Prostate gland (tissue), 2 donors: ENCODE measurements around the gene ACOT12. TPM values are rescaled to one million over a fixed set of nuclear protein-coding genes. Genes with fewer than 3 reads are reported as not detected.
"Not testable (repeated sequence)": the region's sequence is repeated elsewhere in the genome, so short reads cannot be mapped to it uniquely, and the experiment has no call there.

Experiments
- DNase-seq: peaks from one replicate; pipeline ENCODE4 v3.0.0-alpha.2; 2019; ENCODE audit warnings: low spot score
- H3K27ac ChIP-seq, 2 donors: fragments of 200-600 bp; sonication (generic); 2 replicates each; pipeline ENCODE4 v1.5.1; 2017 to 2019
- H3K27me3 ChIP-seq: fragments of 200-600 bp; sonication (generic); replicated peaks from 2 replicates; pipeline ENCODE4 v1.5.1; 2019; ENCODE audit not compliant: insufficient read depth
- H3K36me3 ChIP-seq, 2 donors: fragments of 200-600 bp; sonication (generic); 1 replicate in 1 of 2; 2 replicates in 1 of 2; pipeline versions ENCODE4 v1.5.1 to v1.8.1; 2017 to 2019
- H3K4me1 ChIP-seq: fragments of 200-600 bp; sonication (generic); replicated peaks from 2 replicates; pipeline ENCODE4 v1.5.1; 2019
- H3K4me3 ChIP-seq, 2 donors: fragments of 200-600 bp; sonication (generic); 2 replicates each; pipeline ENCODE4 v1.5.1; 2017 to 2019
- H3K9me3 ChIP-seq: fragments of 200-600 bp; sonication (generic); 2 replicates; pipeline ENCODE4 v1.5.1; 2017
- POLR2A ChIP-seq: fragments of 450-650 bp; IDR thresholded peaks from one replicate; pipeline ENCODE4 v1.6.1; 2016; ENCODE audit warnings: antibody characterized with exemption, mild to moderate bottlenecking
- POLR2AphosphoS5 ChIP-seq: sonication (generic); formaldehyde crosslinking; IDR thresholded peaks from one replicate; pipeline ENCODE4 v1.6.1; 2017; ENCODE audit warnings: antibody characterized with exemption
- WGBS: methylation state at CpG from one replicate; pipeline ENCODE4 v1.1.5; 2018; 5-methylcytosine and 5-hydroxymethylcytosine counted together
- intact Hi-C: fragments of 100-400 bp; cut with DNase I; formaldehyde crosslinking; loops from one replicate; pipeline ENCODE4 v1.14.2; 2022
- total RNA-seq, 2 donors: library from RNA; depleted of rRNA; stranded (reverse); fragments of >200 nt; gene quantifications; one replicate each; pipeline ENCODE4 v1.1.0, GENCODE V29; 2016
- TF ChIP-seq, protein P1 (sequence below), 4 experiments: fragments of 200-600 bp in 2 of 4; fragments of 450-650 bp in 2 of 4; sonication (generic) in 2 of 4; IDR thresholded peaks; 1 replicate in 3 of 4; 2 replicates in 1 of 4; pipeline ENCODE4 v1.5.1; 2016 to 2019; ENCODE audit warnings: antibody characterized with exemption in 4 of 4, mild to moderate bottlenecking in 2 of 4, moderate library complexity in 2 of 4

The ACOT12 gene
- total RNA-seq, 2 donors from 2014 or later, result 1.0 TPM; not detected in 1

DNA sequence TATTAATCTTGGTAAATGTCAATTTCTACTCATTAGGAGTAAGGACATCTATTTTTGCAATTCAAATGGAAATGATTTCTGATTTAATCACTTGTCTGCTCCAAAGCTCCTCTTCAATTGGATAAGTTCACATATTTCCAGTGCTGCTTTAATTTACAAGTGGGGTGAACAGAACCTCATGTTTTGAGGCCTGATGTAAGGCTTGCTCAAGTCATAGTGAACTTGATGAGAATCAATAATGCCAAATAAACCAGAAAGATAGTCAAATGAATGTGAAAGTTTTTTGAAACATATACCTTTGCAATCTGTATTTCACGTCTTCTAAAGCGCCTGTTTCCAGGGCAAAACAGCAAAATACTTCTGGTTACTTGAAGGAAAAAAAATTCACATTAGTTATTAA is 15.4 kb upstream of the ACOT12 start:
- WGBS, result 95% methylated on average over 2 of the region's 2 CpGs
- H3K4me1 ChIP-seq, result no peaks in the 10 kb centered on the region
- no peak overlapping the region for H3K27ac ChIP-seq
- no peaks in the 10 kb centered on the region for H3K9me3 ChIP-seq
- no peak for DNase-seq
- intact Hi-C loops, result no loop called here
- no peaks in the 10 kb centered on the region for H3K36me3 ChIP-seq
- TF ChIP-seq POLR2A, result no peak
- TF ChIP-seq POLR2AphosphoS5, result no peak
- TF ChIP-seq, protein P1, sequence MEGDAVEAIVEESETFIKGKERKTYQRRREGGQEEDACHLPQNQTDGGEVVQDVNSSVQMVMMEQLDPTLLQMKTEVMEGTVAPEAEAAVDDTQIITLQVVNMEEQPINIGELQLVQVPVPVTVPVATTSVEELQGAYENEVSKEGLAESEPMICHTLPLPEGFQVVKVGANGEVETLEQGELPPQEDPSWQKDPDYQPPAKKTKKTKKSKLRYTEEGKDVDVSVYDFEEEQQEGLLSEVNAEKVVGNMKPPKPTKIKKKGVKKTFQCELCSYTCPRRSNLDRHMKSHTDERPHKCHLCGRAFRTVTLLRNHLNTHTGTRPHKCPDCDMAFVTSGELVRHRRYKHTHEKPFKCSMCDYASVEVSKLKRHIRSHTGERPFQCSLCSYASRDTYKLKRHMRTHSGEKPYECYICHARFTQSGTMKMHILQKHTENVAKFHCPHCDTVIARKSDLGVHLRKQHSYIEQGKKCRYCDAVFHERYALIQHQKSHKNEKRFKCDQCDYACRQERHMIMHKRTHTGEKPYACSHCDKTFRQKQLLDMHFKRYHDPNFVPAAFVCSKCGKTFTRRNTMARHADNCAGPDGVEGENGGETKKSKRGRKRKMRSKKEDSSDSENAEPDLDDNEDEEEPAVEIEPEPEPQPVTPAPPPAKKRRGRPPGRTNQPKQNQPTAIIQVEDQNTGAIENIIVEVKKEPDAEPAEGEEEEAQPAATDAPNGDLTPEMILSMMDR (IDR thresholded peaks at IDR 0.05), result no peak
- no peaks in the 10 kb centered on the region for H3K27me3 ChIP-seq
- no peak overlapping the region for H3K4me3 ChIP-seq

DNA sequence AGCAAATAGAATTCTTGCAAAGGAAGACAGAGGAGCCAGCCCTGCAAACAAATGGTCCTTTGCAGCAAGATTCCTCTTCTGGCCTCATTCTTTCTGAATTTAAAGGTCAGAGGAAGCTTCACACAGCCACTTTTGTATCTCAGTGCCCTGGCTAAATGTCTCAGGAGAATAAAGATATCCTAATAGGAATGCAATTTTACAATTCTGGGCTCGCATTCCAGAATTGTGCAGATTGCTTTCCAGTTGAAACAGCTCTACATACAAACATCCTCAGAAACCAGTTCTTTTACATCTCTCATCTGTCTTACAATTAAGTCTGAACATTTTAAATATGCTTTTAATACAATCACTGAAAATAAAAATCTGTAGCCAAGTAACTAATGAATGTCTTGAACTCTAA is 14.6 kb upstream of the ACOT12 start:
- TF ChIP-seq POLR2AphosphoS5, result no peak
- TF ChIP-seq, protein P1 (IDR thresholded peaks at IDR 0.05), result no peak
- TF ChIP-seq POLR2A, result no peak

DNA sequence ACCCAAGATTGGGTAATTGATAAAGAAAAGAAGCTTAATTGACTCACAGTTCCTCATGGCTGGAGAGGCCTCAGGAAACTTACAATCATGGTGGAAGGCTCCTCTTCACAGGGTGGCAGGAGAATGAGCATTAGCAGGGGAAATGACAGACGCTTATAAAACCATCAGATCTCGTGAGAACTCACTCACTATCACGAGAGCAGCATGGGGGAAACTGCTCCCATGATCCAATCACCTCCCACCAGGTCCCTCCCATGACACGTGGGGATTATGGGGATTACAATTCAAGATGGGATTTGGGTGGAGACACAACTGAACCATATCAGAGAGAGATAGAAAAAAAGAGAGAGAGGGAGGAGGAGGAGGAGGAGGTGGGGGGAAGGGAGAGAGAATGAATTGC is 13.9 kb upstream of the ACOT12 start:
- H3K36me3 ChIP-seq, intact Hi-C loops, H3K27me3 ChIP-seq, H3K9me3 ChIP-seq, DNase-seq, H3K27ac ChIP-seq, H3K4me1 ChIP-seq, H3K4me3 ChIP-seq: not testable (repeated sequence)
- 72% methylated on average over 4 of the region's 4 CpGs for WGBS

More for the DNA sequence above, 14.6 kb upstream of the ACOT12 start:
- 76% methylated on average over 1 of the region's 1 CpG for WGBS
- Histone ChIP-seq H3K27me3 (no peaks in the 10 kb centered on the region), H3K4me1 (no peaks in the 10 kb centered on the region), H3K4me3 (no peak overlapping the region), H3K9me3 (no peaks in the 10 kb centered on the region), H3K27ac (no peak overlapping the region), H3K36me3 (no peaks in the 10 kb centered on the region)
- intact Hi-C loops, result no loop called here
- DNase-seq, result no peak

GRCh38 chr5:81405126-81405891 is 11.4 kb upstream of the ACOT12 start:
- Histone ChIP-seq H3K27ac (no peak overlapping the region), H3K36me3 (no peaks in the 10 kb centered on the region), H3K27me3 (no peaks in the 10 kb centered on the region), H3K9me3 (no peaks in the 10 kb centered on the region), H3K4me3 (no peak overlapping the region), H3K4me1 (no peaks in the 10 kb centered on the region)
- 87% methylated on average over 7 of the region's 7 CpGs for WGBS
- intact Hi-C loops, result no loop called here
- DNase-seq, result no peak
- TF ChIP-seq POLR2AphosphoS5 (no peak), POLR2A (no peak)
- TF ChIP-seq, protein P1 (IDR thresholded peaks at IDR 0.05), result no peak

- no peak for DNase-seq
- TF ChIP-seq, protein P1 (IDR thresholded peaks at IDR 0.05), result no peak
- no peak for TF ChIP-seq POLR2AphosphoS5
- TF ChIP-seq POLR2A, result no peak
- Histone ChIP-seq H3K4me3 (no peak overlapping the region), H3K27ac (no peak overlapping the region), H3K36me3 (no peaks in the 10 kb centered on the region), H3K4me1 (no peaks in the 10 kb centered on the region), H3K9me3 (no peaks in the 10 kb centered on the region), H3K27me3 (no peaks in the 10 kb centered on the region)
- intact Hi-C loops, result no loop called here
- 56% methylated on average over 2 of the region's 2 CpGs for WGBS
Observed at GRCh38 chr5:81402192-81402930, 8.4 kb upstream of the ACOT12 start.
